PFSK-1 (cell line): ENCODE results near the gene SKA1.

Source experiments
- FOXP2 ChIP-seq: optimal IDR thresholded peaks from 2 replicates; pipeline ENCODE3; 2011; ENCODE audit warnings: borderline replicate concordance, control low read depth, inconsistent platforms; ENCODE audit not compliant: insufficient read depth; ENCODE audit errors: extremely low read length, extremely low read depth
- POLR2AphosphoS5 ChIP-seq: IDR thresholded peaks from 2 replicates; pipeline ENCODE4 v1.6.1; 2012; ENCODE audit warnings: low read depth, mild to moderate bottlenecking, control low read depth, low read length, moderate library complexity
- SIN3A ChIP-seq: IDR thresholded peaks from 2 replicates; pipeline ENCODE4 v1.6.1; 2012; ENCODE audit warnings: mild to moderate bottlenecking, low read length, moderate library complexity, borderline replicate concordance; ENCODE audit not compliant: insufficient read depth
- TAF1 ChIP-seq: IDR thresholded peaks from 2 replicates; pipeline ENCODE4 v1.6.1; 2012; ENCODE audit warnings: low read length, control low read depth, borderline replicate concordance; ENCODE audit not compliant: insufficient read depth
- TF ChIP-seq, protein P1 (sequence below), 2 experiments: IDR thresholded peaks; 2 replicates each; pipeline versions ENCODE4 v1.6.1 to v1.8.0; 2011 to 2012; ENCODE audit warnings: low read depth in 2 of 2, low read length in 2 of 2, control low read depth in 1 of 2, inconsistent platforms in 1 of 2, mild to moderate bottlenecking in 1 of 2, moderate library complexity in 1 of 2; ENCODE audit not compliant: insufficient read depth in 1 of 2

Gene SKA1

DNA sequence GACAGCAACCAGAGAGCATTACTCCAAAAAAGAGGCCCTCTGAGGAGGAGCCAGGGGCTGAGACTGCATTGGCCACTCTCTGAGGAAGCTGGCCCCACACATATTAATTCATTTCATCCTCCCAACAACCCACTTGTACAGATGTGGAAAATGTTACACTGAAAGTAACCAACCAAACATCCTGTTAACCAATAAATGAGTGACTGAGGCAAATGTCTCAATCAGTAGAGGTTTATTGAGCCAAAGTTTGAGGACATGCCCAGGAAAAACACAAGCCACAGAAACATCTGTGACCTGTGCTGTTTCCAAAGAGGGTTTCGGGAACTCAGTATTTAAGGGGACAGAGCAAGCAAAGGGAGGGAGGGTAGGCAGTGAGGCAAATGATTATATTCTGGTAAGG lies 53.0 kb downstream of the SKA1 start:
- TF ChIP-seq TAF1 = no peak
- no peak for TF ChIP-seq SIN3A
- no peak for TF ChIP-seq FOXP2
- TF ChIP-seq POLR2AphosphoS5 = no peak
- TF ChIP-seq, protein P1, sequence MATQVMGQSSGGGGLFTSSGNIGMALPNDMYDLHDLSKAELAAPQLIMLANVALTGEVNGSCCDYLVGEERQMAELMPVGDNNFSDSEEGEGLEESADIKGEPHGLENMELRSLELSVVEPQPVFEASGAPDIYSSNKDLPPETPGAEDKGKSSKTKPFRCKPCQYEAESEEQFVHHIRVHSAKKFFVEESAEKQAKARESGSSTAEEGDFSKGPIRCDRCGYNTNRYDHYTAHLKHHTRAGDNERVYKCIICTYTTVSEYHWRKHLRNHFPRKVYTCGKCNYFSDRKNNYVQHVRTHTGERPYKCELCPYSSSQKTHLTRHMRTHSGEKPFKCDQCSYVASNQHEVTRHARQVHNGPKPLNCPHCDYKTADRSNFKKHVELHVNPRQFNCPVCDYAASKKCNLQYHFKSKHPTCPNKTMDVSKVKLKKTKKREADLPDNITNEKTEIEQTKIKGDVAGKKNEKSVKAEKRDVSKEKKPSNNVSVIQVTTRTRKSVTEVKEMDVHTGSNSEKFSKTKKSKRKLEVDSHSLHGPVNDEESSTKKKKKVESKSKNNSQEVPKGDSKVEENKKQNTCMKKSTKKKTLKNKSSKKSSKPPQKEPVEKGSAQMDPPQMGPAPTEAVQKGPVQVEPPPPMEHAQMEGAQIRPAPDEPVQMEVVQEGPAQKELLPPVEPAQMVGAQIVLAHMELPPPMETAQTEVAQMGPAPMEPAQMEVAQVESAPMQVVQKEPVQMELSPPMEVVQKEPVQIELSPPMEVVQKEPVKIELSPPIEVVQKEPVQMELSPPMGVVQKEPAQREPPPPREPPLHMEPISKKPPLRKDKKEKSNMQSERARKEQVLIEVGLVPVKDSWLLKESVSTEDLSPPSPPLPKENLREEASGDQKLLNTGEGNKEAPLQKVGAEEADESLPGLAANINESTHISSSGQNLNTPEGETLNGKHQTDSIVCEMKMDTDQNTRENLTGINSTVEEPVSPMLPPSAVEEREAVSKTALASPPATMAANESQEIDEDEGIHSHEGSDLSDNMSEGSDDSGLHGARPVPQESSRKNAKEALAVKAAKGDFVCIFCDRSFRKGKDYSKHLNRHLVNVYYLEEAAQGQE (IDR thresholded peaks at IDR 0.05; ENCODE audit: insufficient read depth in 1 of 2, low read depth in 2 of 2, low read length in 2 of 2) = no peak

DNA sequence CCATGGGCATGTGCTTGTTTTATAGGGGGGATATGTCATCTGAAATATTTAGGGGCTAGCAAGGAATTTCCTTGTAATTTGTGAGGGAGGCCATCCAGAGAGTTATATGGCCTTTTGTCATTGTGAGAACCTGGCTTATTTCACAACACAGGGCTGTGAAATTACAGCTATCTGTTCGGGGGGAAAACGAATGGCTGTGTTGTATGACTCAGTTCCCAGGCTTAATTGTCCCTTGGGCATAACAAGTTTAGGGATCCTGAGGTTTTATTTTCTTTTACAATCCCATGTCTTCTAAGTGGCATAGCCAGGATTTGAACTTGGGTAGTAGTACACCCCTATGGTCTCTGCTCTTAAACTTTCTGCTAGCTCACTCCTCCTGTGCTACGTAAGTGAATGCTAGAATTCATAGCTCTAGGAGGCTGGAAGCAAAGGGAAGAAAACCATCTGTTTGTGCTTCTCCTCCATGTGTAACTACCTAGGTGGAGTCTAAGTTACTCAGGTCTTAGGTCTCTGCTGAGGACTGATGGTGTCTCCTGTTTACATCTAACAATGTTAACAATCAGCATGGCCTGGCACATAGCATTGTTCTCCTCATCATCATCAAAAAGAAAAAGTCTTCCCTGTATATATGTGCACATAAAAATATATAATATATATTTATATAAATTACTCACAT lies 53.8 kb downstream of the SKA1 start:
- TF ChIP-seq SIN3A = no peak
- no peak for TF ChIP-seq FOXP2
- no peak for TF ChIP-seq TAF1
- TF ChIP-seq, protein P1 (IDR thresholded peaks at IDR 0.05; ENCODE audit: insufficient read depth in 1 of 2, low read depth in 2 of 2, low read length in 2 of 2) = no peak
- TF ChIP-seq POLR2AphosphoS5 = no peak

DNA sequence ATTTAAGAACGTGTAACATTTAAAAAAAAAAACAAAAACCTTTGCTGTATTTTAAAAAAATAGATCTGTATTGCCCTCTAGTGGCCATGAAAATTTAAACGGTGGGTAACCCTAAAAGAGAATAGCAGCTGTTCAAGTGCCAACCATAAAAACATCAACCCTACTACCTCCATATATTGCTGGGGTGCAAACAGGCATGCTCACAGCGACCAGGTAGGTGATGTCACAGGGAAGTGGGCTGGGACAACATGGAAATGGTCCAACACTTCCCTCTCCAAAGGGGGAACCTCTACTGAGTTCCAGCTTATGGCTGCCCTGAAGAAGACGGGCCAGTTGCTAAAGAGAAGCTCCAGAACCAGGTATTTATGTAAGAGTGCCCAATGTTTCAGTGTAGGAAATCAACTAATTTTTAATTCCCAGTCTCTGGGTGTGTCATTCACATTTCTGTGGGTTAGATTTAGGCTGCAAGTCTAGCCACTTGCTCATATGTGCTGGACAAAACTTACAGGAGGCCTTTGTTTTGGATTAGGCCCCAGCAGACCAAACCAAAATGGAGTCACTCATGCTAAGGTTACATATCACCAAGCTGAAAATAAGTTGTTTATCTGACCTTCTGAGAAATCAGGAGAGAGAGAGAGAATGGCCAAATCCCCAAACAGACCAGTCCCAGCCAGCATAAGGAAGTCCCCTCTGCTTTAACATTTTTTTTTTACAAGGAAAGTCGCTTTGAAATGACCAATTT lies 54.5 kb downstream of the SKA1 start:
- TF ChIP-seq, protein P1 (IDR thresholded peaks at IDR 0.05; ENCODE audit: insufficient read depth in 1 of 2, low read depth in 2 of 2, low read length in 2 of 2) = no peak
- TF ChIP-seq POLR2AphosphoS5 = no peak
- TF ChIP-seq TAF1 = no peak
- no peak for TF ChIP-seq FOXP2
- no peak for TF ChIP-seq SIN3A

DNA sequence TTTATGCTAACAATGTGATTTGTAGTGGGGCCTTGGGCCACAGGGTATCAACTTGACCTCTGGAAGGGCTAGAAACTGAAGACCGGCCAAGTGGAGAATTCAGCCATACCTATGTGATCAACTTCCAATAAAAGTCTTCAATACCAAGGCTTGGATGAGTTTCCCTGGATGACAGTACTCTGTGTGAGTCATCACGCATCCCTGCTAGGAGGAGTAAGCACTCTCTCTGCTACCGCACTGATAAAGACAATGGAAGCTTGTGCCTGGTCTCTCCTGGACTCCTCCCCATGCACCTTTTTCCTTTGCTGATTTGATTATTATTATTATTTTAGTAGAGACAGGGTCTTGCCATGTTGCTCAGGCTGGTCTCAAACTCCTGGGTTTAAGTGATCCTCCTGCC lies 58.1 kb downstream of the SKA1 start:
- TF ChIP-seq FOXP2 = no peak
- TF ChIP-seq SIN3A = no peak
- TF ChIP-seq POLR2AphosphoS5 = no peak
- TF ChIP-seq, protein P1 (IDR thresholded peaks at IDR 0.05; ENCODE audit: insufficient read depth in 1 of 2, low read depth in 2 of 2, low read length in 2 of 2) = no peak
- no peak for TF ChIP-seq TAF1
